ENCODE results near the gene SLC11A2.
"Not testable (repeated sequence)": the region's sequence is repeated elsewhere in the genome, so short reads cannot be mapped to it uniquely, and the experiment has no call there.

Gene SLC11A2

GRCh38 chr12:51018956-51019355, 7.2 kb downstream of the SLC11A2 start:
- in situ Hi-C loops (cut with HindIII; ENCODE audit: low pct_ligation_motif_present, low sequenced_read_pairs), result no loop called here
- no peak for TF ChIP-seq CTCF (IDR thresholded peaks at IDR 0.05; ENCODE audit: low read depth, low read length, missing control alignments)
- DNase-seq, result no peak
- H3K27me3 ChIP-seq (replicated peaks), result no peaks in the 10 kb centered on the region
- H3K36me3 ChIP-seq (replicated peaks), result no peaks in the 10 kb centered on the region
- H3K4me3 ChIP-seq (ENCODE audit: low read depth, low read length), result no peak overlapping the region
- no peak overlapping the region for H3K27ac ChIP-seq

GRCh38 chr12:51017452-51017851, 8.7 kb downstream of the SLC11A2 start:
- Histone ChIP-seq H3K4me3 (ENCODE audit: low read depth, low read length) (no peak overlapping the region), H3K27me3 (replicated peaks) (no peaks in the 10 kb centered on the region), H3K36me3 (replicated peaks) (no peaks in the 10 kb centered on the region), H3K27ac (no peak overlapping the region)
- in situ Hi-C loops (cut with HindIII; ENCODE audit: low pct_ligation_motif_present, low sequenced_read_pairs), result no loop called here
- no peak for DNase-seq
- no peak for TF ChIP-seq CTCF (IDR thresholded peaks at IDR 0.05; ENCODE audit: low read depth, low read length, missing control alignments)

GRCh38 chr12:51014467-51014866, 11.7 kb downstream of the SLC11A2 start:
- in situ Hi-C loops (cut with HindIII; ENCODE audit: low pct_ligation_motif_present, low sequenced_read_pairs), result not testable (repeated sequence)

GRCh38 chr12:51013441-51013840, 12.7 kb downstream of the SLC11A2 start:
- no peak overlapping the region for H3K27ac ChIP-seq
- no peaks in the 10 kb centered on the region for H3K36me3 ChIP-seq (replicated peaks)
- no peak overlapping the region for H3K4me3 ChIP-seq (ENCODE audit: low read depth, low read length)
- H3K27me3 ChIP-seq (replicated peaks), result no peaks in the 10 kb centered on the region
- in situ Hi-C loops (cut with HindIII; ENCODE audit: low pct_ligation_motif_present, low sequenced_read_pairs), result no loop called here
- no peak for DNase-seq
- no peak for TF ChIP-seq CTCF (IDR thresholded peaks at IDR 0.05; ENCODE audit: low read depth, low read length, missing control alignments)

More at GRCh38 chr12:51014467-51014866, 11.7 kb downstream of the SLC11A2 start:
- not testable (repeated sequence) for H3K27ac ChIP-seq; DNase-seq; H3K27me3 ChIP-seq (replicated peaks); H3K36me3 ChIP-seq (replicated peaks); H3K4me3 ChIP-seq (ENCODE audit: low read depth, low read length)

- peaks cover 1% of the 10 kb centered on the region for H3K36me3 ChIP-seq (replicated peaks)
- no peak for TF ChIP-seq CTCF (IDR thresholded peaks at IDR 0.05; ENCODE audit: low read depth, low read length, missing control alignments)
- no peak for DNase-seq
- no peak overlapping the region for H3K4me3 ChIP-seq (ENCODE audit: low read depth, low read length)
- H3K27ac ChIP-seq, result no peak overlapping the region
- H3K27me3 ChIP-seq (replicated peaks), result no peaks in the 10 kb centered on the region
- in situ Hi-C loops (cut with HindIII; ENCODE audit: low pct_ligation_motif_present, low sequenced_read_pairs), result no loop called here
These were observed 13.5 kb downstream of the SLC11A2 start for GRCh38 chr12:51012570-51013236.

- peaks cover 6% of the 10 kb centered on the region for H3K36me3 ChIP-seq (replicated peaks)
- no peak overlapping the region for H3K27ac ChIP-seq
- DNase-seq, result no peak
- H3K4me3 ChIP-seq (ENCODE audit: low read depth, low read length), result no peak overlapping the region
- no peak for TF ChIP-seq CTCF (IDR thresholded peaks at IDR 0.05; ENCODE audit: low read depth, low read length, missing control alignments)
- no peaks in the 10 kb centered on the region for H3K27me3 ChIP-seq (replicated peaks)
- in situ Hi-C loops (cut with HindIII; ENCODE audit: low pct_ligation_motif_present, low sequenced_read_pairs), result no loop called here
These were observed 14.2 kb downstream of the SLC11A2 start for GRCh38 chr12:51011955-51012354.
